Measurements from ENCODE around the gene BARHL1.

Gene BARHL1

GRCh38 chr9:132637801-132638200 lies 55.4 kb downstream of the BARHL1 start:
- POLR2A ChIA-PET, result no interaction called here
- CTCF ChIA-PET, result interaction anchor here (0.8 kb wide), 1 partner anchor 15 kb away, joined by 3 read pairs; no protein-coding TSS in a partner anchor
- no peak for TF ChIP-seq CTCF (IDR thresholded peaks at IDR 0.05; ENCODE audit: control extremely low read depth, extremely low read depth, low read depth, missing control alignments)
- DNase-seq (ENCODE audit: extremely low spot score), result no peak

- no peak for TF ChIP-seq CTCF (IDR thresholded peaks at IDR 0.05; ENCODE audit: control extremely low read depth, extremely low read depth, low read depth, missing control alignments)
- POLR2A ChIA-PET, result no interaction called here
- DNase-seq (ENCODE audit: extremely low spot score), result no peak
- CTCF ChIA-PET, result no interaction called here
Measured at GRCh38 chr9:132638240-132638639, 55.8 kb downstream of the BARHL1 start.

GRCh38 chr9:132639322-132639721 lies 56.9 kb downstream of the BARHL1 start:
- POLR2A ChIA-PET, result no interaction called here
- no peak for DNase-seq (ENCODE audit: extremely low spot score)

More at GRCh38 chr9:132639322-132639721, 56.9 kb downstream of the BARHL1 start:
- no peak for TF ChIP-seq CTCF (IDR thresholded peaks at IDR 0.05; ENCODE audit: control extremely low read depth, extremely low read depth, low read depth, missing control alignments)
- CTCF ChIA-PET, result interaction anchor here (0.9 kb wide), 1 partner anchor 17 kb away, joined by 3 read pairs; no protein-coding TSS in a partner anchor

Data from GM10248 (cell line).